HG02981 (cell line): ENCODE data around the gene GPBP1.
A peak's percentile ranks its signal among the peaks of the same experiment; 100 is the strongest.
"Not testable (repeated sequence)": the region's sequence is repeated elsewhere in the genome, so short reads cannot be mapped to it uniquely, and the experiment has no call there.

Experiments used
- ATAC-seq: cut with Tn5 transposase; IDR thresholded peaks from one replicate; pipeline ENCODE4 v1.9.1; 2021; ENCODE audit warnings: mild to moderate bottlenecking, moderate library complexity; ENCODE audit not compliant: unreplicated experiment

Gene GPBP1

GRCh38 chr5:57276353-57276752, 102.5 kb downstream of the GPBP1 start:
- no peak for ATAC-seq

GRCh38 chr5:57277085-57277484, 103.2 kb downstream of the GPBP1 start:
- no peak for ATAC-seq

DNA sequence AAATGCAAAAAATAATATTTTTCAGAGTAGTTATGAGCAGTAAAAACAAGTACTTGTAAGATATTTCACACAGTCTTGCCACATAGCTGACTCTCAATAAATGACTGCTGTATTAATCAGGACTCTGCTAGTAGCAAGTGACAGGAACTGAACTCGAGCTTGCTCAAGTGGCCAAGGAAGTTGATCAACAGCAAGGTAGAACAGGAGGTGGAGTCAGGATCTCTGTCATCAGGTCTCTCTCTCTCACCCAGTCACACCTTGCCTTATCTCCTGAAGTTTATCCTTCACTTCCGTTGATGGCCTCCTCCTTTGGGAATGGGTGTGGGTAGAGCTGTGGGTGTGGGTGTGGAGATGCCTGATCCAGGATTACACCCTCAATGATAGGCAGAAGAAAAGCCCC, 107.0 kb downstream of the GPBP1 start:
- no peak for ATAC-seq

GRCh38 chr5:57285084-57285483, 111.2 kb downstream of the GPBP1 start:
- not testable (repeated sequence) for ATAC-seq

GRCh38 chr5:57291894-57292293, 118.0 kb downstream of the GPBP1 start:
- ATAC-seq: no peak

GRCh38 chr5:57292336-57292735, 118.5 kb downstream of the GPBP1 start:
- ATAC-seq: no peak

GRCh38 chr5:57298295-57298984, 124.6 kb downstream of the GPBP1 start:
- peak; percentile 67 for ATAC-seq

DNA sequence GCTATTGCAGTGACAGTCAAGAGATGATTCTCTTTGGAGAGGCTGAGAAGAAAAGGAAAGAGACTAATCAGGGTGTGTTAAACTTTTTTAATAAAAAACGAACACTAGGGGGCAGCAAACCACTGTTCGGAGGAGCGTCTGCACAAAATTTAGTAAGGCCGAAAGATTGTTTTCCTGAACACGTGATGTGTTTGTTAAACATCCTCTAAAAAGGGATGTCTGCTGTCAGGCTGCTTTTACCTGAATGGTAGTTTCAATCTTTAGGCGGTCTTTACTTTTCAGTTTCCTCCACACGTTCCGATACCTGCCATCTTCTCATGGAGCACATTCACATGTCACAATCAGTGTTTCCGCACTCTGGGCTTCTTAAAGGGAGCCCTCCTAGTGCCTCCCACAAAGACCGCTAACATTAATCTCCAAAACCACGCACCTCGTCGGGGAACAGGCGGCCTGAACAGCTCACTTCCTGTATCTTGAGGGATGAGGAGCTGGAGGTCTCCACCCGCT, 125.2 kb downstream of the GPBP1 start:
- ATAC-seq: no peak

GRCh38 chr5:57299986-57300385, 126.1 kb downstream of the GPBP1 start:
- no peak for ATAC-seq

DNA sequence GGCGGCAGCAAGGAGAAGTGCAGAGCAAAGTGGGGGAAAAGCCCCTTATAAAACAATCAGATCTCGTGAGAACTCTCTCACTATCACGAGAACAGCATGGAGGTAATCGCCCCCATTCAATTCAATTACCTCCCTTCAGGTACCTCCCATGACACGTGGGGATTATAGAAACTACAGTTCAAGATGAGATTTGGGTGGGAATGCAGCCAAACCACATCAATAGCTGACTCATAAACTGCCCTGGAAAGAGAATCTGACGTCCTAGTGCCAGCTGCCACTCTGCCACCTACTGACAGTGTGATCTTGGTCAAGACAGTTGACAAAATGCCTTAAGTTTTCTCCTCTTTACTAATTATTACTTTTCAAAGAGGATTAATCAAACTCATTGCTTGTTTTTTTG, 128.3 kb downstream of the GPBP1 start:
- ATAC-seq: peak; percentile 47

GRCh38 chr5:57302643-57303042, 128.8 kb downstream of the GPBP1 start:
- no peak for ATAC-seq

DNA sequence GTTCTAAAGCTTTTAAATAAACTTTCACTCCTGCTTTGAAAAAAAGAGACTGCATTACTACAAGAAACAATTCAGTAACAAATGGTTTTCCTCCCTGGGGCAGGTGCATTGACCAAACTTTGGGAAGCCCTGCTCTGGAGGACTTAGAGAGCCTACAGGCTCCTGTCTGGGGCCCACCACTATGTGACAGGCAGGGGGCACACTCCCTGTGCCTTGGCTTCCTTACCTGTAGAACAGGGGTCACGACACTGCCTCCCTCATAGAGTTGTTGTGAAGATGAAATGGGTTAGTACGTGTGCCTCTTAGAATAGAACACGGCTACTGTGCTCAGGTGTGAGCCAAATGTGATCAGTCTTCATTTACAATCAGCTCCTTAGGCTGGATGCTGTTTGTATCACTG, 130.1 kb downstream of the GPBP1 start:
- no peak for ATAC-seq

DNA sequence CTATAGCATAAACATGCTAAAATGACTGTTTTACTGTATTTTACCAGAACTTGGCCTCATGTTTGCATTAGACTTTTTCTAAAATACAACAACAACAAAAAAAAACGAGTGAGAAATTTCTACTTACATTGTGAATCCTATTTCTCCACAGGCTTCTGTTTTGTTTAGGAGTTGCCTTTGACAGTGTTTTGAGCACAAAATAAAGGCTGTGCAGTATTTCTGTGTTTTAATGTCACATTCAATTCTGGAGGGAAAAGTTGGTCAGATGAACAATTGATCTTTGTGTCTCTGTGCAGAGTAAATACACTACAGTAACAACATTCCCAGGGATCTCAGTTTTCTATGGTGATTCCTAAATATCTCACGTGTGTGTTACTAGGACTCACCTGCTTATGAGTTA, 131.1 kb downstream of the GPBP1 start:
- ATAC-seq: no peak

- no peak for ATAC-seq
Observed at GRCh38 chr5:57306359-57306758, 132.5 kb downstream of the GPBP1 start.

GRCh38 chr5:57307516-57307915, 133.7 kb downstream of the GPBP1 start:
- no peak for ATAC-seq

GRCh38 chr5:57309022-57309421, 135.2 kb downstream of the GPBP1 start:
- not testable (repeated sequence) for ATAC-seq

DNA sequence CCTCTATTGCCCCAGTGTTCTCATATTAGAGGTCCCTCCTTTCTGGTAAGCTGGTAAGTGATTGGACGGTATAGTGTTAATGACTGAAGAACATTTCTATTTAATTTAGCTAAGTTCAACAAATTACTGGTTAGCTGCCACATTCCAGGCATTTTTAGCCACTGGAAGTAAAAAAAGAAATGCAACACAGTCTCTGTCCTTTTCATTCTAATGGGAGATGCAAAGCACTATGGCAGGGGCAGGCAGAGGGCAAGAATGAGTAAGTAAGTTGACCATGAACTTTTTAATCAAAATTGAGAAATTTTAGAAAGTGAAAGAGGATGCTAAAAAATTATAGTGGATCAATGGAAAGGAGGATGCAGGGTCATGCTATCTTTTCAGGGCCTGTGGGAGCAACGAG, 137.4 kb downstream of the GPBP1 start:
- no peak for ATAC-seq

GRCh38 chr5:57311921-57312735, 138.3 kb downstream of the GPBP1 start:
- no peak for ATAC-seq

DNA sequence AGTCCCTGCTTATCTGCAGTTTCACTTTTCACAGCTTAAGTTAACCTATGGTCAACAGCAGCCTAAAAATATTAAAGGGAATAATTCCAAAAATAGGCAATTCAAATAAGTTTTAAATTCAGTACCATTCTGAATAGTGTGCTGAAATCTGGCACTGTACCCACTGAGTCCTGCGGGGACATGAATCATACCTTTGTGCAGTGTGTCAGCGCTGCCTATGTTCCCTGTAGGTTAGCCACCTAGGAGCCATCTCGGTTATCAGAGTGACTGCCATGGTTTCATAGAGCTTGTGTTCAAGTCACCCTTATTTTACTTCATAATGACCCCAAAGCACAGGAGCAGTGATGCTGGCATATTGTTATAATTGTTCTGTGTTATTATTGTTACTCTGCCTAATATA, 139.9 kb downstream of the GPBP1 start:
- ATAC-seq: no peak
